GM18870 (cell line): ENCODE data around the gene NEU2.
"Not testable (repeated sequence)": the region's sequence is repeated elsewhere in the genome, so short reads cannot be mapped to it uniquely, and the experiment has no call there.

ENCODE experiments used
- ATAC-seq: cut with Tn5 transposase; IDR thresholded peaks from one replicate; pipeline ENCODE4 v1.9.1; 2021; ENCODE audit warnings: moderate library complexity; ENCODE audit not compliant: unreplicated experiment

The NEU2 gene

DNA sequence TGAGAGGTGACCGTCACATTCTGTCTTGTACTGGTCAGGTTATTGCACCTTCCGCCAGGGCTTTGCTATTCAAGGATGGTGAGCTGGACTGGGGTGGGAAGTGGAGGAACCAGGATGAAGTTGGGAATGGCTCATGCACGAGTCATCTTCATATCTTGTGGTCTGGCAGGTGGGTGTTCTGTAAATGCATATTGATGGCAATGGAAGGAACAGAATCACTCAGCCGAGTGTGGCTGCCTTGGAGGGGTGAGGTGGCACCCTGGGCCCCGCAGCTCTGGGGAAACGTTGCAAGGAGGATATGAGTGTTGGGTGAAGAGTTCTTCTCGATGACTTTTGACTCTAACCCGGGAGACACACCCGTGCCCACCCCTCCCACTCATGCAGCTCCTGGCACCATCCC is 1.2 kb downstream of the NEU2 start:
- ATAC-seq: no peak

DNA sequence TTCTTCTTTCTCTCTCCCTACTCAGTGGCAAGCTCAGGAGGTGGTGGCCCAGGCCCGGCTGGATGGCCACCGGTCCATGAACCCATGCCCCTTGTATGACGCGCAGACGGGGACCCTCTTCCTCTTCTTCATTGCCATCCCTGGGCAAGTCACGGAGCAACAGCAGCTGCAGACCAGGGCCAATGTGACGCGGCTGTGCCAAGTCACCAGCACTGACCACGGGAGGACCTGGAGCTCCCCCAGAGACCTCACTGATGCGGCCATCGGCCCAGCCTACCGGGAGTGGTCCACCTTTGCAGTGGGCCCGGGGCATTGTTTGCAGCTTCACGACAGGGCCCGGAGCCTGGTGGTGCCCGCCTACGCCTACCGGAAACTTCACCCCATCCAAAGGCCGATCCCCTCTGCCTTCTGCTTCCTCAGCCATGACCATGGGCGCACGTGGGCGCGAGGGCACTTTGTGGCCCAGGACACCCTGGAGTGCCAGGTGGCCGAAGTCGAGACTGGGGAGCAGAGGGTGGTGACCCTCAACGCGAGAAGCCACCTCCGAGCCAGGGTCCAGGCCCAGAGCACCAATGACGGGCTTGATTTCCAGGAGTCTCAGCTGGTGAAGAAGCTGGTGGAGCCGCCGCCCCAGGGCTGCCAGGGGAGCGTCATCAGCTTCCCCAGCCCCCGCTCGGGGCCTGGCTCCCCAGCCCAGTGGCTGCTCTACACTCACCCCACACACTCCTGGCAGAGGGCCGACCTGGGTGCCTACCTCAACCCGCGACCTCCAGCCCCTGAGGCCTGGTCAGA is 1.8 kb downstream of the NEU2 start:
- ATAC-seq: no peak

DNA sequence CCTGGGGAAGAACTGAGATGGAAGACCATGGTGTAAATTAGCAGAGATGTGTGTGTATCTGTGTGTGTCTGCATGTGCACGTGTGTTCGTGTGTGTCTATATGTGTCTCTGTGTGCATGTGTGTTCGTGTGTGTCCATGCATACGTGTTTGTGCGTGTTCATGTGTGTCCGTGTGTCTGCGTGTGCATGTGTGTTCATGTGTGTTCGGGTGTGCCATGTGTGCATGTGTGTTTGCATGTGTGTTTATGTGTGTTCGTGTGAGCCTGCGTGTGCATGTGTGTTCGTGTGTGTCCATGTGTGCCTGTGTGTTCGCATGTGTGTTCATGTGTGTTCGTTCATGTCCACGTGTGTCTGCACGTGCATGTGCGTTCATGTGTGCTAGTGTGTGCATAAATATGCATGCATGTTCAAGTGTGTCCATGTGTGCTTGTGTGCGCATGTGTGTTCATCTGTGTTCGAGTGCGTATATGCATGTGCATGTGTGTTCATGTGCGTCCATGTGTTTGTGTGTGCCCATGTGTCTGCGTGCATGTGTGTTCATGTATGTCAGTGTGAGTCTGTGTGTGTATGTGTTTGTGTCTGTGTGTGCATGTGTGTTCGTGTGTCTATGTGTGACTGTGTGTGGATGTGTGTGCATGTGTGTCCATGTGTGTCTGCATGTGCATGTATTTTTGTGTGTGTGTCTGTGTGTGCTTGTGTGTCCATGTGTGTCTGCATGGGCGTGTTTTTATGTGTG is 3.1 kb downstream of the NEU2 start:
- no peak for ATAC-seq

DNA sequence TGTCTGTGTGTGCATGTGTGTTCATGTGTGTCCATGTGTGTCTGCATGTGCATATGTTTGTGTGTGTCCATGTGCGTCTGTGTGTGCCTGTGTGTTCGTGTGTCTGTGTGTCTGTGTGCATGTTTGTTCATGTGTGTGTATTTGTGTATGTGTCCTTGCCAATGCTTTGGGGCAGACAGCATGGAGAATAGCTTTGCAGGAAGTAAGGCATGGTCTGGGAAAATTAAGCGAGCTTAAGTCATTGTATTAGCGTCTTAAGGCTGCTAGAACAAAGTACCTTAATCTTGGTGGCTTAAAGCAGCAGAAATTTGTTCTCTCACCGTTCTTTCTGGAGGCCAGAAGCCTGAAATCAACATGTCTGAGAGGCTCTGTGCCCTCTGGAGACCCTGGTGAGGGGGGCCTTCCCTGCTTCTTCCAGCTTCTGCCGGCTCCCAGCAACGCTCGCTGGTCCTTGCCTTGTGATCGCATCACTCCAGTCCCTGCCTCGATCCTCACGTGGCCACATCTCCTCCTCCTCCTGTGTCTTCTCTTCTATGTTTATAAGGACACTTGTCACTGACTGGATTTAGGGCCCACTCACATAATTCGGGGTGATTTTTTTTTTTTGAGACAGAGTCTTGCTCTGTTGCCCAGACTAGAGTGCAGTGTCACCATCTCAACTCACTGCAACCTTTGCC is 3.8 kb downstream of the NEU2 start:
- no peak for ATAC-seq

DNA sequence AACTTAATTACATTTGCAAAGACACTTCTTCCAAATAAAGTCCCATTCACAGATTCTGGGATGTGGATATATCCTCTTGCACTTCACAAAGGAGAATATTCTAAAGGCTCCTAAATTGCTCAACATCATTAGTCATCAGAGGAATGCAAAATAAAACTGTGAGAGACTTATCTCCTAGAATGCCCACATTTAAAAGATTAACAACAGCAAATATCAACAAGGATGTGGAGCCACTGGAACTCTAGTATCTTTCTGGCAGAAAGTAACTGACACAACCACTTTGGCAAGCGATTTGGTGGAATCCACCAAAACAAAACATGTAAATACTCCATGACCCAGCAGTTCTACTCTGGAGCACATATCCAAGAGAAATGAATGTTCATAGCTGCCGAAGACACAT is 4.6 kb downstream of the NEU2 start:
- ATAC-seq: no peak

DNA sequence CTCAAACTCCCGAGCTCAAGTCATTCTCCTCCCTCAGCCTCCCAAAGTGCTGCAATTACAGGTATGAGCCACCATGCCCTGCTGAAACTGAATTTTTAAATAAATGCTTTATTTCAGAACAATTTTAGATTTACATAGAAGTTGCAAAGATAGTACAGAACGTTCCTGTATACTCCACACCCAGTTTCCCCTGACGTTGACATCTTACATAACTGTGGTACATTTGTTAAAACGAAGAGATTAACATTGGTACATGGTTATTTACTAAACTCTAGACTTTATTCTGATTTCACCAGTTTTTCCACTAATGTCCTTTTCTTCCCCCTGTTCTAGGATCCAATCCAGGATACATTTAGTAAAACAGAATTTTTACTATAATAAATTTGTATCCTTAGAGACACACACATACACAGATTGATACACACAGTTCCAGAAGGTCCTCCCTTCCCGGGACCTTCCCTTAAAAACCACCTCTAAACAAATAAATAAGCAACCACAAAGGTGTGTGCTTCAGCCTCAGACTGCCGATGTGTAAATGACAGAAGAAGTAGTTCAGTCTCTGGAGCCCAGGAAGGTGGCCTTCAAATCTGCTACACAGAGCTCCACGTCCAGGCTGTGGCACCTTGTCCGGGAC is 6.9 kb downstream of the NEU2 start:
- no peak for ATAC-seq

DNA sequence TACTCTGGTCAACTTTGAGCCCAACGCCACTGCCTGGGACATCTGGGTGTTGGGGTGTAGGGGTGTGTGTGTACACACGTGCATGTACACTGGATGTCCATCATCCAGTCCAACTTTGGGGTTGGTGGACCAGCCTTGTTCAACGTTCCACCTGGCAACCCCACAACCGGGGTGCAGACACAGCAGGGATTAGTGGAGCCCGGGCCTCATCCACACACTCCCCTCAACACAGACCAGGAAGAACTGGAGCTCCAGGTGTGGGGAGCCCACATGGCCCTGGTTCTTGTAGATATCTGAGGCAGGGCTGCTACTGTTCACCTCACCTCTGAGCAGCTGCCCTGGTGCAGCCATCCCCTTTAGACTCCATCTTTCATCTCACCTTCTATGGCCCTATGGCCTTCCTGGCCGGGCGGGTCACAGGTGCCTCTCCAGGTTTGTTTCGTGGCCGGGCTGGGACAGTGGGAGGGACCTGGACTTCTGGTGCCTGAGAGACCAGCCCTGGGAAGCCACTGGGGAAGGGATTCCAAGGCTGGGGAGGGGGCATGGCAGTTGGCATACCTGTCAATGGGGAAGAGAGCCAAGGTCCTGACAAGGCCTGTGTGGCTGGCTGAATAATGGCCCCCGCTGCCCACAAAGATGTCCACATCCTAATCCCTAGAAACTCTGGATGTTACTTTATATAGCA is 7.5 kb downstream of the NEU2 start:
- no peak for ATAC-seq

DNA sequence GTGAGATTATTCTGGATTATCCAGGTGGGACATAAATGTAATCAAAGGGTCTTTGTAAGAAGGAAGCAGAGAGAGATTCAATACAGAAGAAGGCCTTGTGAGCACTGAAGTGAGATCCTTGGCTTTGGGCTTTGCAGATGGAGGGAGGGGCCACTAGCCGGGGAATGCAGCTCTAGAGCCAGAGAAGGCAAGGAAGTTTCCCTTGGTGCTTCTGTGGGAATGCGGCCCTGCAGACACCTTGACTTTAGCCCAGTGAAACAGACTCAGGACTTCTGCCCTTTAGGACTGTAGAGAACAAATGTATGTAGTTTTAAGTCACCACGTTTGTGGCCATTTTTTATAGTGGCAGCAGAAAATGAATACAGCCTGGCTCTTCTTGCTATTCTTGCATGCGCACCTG is 8.1 kb downstream of the NEU2 start:
- no peak for ATAC-seq

DNA sequence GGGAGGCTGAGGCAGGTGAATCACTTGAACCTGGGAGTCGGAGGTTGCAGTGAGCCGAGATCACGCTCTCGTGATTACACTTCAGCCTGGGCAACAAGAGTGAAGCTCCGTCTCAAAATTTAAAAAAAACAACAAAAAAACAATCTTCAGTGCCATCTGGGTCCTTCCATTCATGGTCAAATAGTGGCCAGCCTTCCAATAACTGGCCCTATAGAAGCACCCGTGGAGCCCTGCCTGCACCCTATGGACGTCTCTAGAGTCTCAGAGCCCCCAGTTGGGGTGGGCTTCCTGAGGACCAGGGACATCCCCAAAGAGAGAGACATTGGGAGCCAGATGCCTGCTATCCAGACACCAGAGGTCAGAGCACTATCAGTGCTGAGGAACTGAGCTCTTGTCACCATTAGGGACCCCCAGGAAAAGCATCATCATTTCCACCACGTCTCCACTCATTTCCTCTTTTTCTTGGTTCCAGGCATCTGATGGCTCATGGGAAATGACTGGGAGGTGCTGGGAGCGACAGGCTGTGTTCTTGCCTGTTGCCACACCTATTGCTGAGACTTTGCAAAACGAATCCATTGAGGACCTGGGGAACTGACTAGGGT is 9.4 kb downstream of the NEU2 start:
- no peak for ATAC-seq

DNA sequence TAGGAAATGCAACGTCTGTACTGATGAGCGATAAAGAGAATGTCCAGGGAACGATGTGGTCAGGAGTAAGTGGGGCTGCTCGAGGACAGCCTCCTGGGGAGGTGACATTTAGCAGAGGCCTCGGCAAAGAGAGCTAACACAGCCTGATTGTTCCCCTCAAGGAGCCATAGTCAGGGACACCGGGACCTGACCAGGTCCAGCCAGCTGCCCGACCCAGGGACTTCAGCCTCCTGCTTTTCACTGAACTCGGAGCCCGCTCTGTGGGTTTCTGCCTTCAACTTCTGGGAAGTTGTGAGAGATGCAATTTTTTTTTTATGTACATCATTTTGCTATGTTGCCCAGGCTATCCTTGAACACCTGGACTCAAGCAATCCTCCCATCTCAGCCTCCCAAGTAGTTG is 10.1 kb downstream of the NEU2 start:
- no peak for ATAC-seq

DNA sequence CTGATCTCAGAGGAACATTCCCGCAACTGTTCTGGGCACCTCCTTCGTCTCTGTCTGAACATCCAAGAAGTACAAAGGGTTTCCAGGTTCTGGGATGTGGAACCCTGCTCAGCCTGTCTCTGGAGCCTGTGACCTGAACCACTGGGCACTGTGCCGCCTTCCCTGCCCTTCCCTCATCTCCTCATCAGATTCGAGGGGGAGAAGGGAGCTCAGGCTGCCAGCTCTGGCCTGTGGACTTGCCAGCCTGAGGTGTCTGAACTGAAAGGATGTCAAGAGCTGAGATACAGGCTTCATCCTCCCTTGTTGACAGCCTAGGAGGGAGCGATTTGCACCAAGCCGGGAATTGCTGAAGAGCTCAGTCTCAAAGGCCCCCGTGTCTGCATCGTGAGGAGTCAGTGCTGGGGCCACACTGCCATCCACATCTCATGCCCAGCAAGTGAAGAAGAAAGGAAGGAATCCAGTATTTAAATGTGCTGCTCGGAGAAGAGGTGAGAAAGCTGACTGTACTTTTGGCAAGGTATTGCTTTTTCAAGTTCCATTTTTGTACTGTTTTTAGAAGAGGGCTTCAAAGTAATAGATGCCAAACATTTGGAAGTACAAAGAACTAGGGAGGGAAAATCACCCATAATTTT is 12.6 kb downstream of the NEU2 start:
- ATAC-seq: no peak

DNA sequence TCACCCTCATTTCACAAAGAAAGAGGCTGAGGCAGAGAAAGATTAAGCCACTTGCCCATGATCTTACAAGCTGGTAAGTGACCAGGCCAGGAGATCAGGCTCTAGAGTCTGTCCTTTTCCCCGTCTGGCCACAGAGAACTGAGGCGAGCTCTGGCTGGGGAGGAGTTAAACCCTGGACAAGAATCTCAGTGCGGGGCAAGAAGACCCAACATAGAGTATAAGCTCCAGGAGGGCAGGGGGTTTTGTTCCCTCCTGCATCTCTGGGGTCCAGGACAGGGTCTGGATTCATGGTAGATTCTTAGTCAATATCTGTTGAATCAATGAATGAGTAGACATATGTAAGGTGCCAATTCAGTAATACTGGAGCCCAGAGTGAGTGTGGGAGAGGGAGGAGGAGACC is 14.7 kb downstream of the NEU2 start:
- no peak for ATAC-seq

DNA sequence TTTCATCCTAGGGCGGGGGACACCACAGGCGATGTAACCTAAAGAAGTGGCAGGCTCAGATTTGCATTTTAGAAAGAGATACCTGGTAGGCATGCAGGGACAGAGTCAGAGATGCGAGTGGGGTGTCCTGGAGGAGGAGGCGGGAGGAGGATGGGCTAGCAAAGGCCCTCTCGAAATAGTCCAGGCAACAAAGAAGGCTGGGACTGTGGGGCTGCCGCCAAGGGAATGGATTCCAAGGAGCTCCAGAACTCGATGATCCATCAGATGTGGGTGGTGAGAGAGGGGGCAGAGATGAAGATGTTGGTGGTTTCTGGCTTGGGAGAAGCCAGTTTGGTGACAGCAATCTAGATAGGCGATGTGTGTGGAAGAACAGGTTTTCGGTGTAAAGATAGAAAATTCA is 15.2 kb downstream of the NEU2 start:
- ATAC-seq: no peak

DNA sequence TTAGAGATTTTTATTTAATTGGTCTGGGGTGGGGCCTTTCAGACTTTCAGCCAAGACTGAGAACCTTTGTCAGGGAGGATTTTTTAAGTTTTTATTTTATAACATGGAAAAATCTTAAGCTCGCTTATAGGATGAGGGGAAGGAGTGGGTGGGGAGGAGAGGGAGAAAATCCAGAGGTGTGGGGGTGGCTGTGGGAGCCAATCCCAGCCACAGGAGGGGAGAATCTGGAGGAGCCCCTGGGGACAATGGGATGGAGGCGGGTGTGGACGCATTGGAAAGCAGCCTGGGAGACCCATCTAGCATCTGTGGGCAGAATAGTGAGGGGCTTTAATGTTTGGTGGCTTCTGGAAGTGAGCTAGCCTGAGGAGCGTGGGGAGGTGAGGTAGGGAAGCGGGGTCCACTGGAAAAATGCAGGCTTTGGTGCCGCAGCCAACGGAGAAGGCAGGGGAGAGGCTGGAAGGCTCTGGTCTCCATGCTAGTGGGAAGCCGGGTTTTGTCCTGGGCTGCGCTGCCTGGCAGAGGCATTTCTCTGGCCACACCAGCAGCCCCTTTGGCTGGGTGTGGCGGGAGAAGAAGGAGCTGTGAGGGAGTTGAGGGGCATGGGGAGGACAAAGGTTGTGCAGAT is 16.2 kb downstream of the NEU2 start:
- no peak for ATAC-seq

DNA sequence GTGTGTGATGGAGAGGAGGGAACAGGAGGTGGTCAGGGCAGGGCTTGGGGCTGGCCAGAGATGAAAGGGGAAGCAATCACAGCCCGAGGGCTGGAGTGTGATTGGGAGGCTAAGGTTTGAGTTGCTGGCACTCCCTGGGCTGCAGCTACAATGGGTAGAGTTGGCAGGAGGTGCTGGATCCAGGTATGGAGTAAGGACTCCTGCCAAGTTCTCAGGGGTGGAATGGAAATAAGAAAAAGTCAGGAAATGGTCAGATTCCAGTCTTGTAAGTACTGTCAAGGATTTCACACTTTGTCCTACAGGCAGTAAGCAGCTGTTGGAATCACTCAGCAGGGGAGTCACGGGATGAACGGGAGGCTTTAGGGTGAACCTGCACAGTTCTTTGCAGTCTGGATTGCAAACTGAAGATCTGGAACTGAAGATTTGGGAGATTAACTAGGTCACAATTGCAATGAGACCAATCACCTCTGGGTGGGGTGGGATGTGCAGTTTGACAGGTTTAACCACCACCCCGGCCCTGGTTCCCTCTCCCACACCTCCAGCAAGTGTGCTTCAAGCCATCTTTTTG is 16.8 kb downstream of the NEU2 start:
- ATAC-seq: no peak

DNA sequence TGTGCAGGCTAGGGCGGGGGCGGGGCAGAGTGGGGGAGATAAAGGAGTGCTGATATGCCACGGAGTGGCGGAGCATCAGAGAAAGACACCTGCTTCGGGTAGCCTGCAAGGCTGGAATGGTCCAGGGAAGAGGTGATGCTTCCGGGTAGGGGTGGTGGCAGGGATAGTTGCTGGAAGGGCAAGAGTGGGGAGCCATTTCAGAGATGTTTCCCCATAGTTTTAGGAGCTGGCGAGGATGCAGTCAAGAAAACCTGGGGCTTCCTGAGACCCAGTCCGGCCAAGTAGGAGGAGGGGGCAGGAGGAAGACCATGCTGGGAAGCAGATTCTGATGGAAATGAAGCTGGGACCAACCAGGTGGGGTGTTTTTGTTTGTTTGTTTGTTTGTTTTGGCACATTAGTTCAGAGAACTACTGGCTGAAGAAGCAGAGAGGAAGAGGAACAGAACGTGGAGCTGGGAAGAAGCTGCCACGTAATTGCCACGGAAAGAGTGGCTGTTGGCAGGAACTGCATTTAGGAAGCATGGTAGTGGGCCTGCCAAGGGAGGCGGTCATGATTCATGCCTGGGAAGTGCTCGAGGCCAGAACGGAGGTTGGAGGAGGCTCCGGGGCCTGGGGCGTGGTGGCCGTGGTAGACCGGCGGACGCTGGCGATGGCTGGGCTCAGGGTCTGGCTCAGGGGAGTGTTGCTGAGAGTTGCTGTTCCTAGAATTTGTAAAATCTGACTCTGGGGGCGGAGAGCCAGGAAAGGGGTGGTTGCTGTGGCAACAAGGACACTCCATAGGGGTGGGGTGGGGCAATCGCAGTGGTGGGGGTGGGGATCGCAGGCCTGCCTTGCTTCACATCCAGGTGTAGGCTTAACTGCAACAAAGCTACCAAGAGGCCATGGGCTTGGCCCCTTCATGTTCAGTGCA is 19.0 kb downstream of the NEU2 start:
- ATAC-seq: no peak

DNA sequence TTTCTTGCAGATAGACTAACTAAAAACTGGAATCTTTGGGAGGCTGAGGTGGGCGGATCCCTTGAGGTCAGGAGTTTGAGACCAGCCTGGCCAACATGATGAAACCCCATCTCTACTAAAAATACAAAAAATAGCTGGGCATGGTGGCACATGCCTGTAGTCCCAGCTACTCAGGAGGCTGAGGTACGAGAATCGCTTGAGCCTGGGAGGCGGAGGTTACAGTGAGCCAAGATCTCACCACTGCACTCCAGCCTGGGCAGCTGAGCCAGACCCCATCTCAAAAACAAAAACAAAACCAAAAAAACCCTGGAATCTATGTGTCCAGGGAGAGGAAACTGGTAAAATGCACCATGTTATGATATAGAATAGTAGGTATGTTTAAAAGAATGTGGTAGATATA is 20.0 kb downstream of the NEU2 start:
- not testable (repeated sequence) for ATAC-seq
